Adrenal gland (tissue), 5 donors: Measurements from ENCODE around the gene CCDC183.

ENCODE experiments used
- POLR2A ChIP-seq, 2 donors: fragments of 450-650 bp; IDR thresholded peaks; one replicate each; pipeline ENCODE4 v1.6.1; 2017; ENCODE audit warnings: antibody characterized with exemption in 2 of 2, mild to moderate bottlenecking in 2 of 2, moderate library complexity in 1 of 2
- TF ChIP-seq, protein P1 (sequence below), 6 experiments: fragments of 450-650 bp in 4 of 6; fragments of 200-600 bp in 2 of 6; sonication (generic) in 1 of 6; IDR thresholded peaks; 1 replicate in 5 of 6; 2 replicates in 1 of 6; pipeline versions ENCODE4 v1.5.1 to v1.8.0; 2016 to 2021; ENCODE audit warnings: antibody characterized with exemption in 6 of 6, mild to moderate bottlenecking in 2 of 6, moderate library complexity in 1 of 6
- donor health status: DM: no; HTN: no; CAD: no.

DNA sequence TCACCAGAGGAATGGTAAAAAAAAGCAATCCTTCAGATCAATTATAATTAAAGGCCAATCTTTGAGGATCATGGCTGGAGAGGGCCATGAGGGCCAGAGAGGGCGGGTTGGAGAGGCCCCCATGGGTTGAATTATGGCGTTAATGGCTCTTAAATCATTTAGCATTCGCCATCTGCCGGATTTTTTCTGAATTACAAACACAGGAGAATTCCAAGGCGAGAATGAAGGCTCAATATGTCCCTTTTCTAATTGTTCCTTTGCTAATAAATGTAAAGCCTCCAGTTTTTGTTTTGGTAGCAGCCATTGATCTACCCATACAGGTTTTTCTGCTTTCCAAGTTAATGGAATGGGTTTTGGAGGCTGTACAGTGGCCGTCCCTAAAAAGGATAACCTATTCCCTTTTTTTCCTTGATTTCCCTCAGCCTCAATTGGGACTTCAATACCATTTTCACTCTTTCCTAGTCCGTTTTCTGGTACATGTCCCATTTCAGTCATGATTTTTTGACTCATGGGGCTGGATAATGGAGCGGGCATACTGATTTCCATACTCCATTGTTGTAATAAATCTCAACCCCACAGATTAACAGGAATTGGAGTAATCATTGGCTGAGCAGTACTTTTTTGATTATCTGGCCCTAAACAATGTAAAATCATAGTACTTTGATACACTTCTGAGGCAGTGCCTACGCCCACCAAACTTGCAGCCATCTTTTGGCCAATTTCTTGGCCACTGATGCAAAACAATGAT is 11.7 kb upstream of the CCDC183 start:
- TF ChIP-seq, protein P1, sequence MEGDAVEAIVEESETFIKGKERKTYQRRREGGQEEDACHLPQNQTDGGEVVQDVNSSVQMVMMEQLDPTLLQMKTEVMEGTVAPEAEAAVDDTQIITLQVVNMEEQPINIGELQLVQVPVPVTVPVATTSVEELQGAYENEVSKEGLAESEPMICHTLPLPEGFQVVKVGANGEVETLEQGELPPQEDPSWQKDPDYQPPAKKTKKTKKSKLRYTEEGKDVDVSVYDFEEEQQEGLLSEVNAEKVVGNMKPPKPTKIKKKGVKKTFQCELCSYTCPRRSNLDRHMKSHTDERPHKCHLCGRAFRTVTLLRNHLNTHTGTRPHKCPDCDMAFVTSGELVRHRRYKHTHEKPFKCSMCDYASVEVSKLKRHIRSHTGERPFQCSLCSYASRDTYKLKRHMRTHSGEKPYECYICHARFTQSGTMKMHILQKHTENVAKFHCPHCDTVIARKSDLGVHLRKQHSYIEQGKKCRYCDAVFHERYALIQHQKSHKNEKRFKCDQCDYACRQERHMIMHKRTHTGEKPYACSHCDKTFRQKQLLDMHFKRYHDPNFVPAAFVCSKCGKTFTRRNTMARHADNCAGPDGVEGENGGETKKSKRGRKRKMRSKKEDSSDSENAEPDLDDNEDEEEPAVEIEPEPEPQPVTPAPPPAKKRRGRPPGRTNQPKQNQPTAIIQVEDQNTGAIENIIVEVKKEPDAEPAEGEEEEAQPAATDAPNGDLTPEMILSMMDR (IDR thresholded peaks at IDR 0.05): peak; percentile 18 to 56 (median 38)
- TF ChIP-seq POLR2A (IDR thresholded peaks at IDR 0.05): no peak
